Esophagus (tissue), 2 donors: Measurements from ENCODE around the gene CLDN9. TPM values are rescaled to one million over a fixed set of nuclear protein-coding genes. Genes with fewer than 3 reads are reported as not detected.

Experiments used
- H3K27ac ChIP-seq, 2 donors: one replicate each; pipeline ENCODE4 v1.5.1; 2013; ENCODE audit warnings: low read depth in 2 of 2, mild to moderate bottlenecking in 2 of 2, inconsistent platforms in 1 of 2, low read length in 1 of 2, moderate library complexity in 1 of 2
- H3K27me3 ChIP-seq, 2 donors: one replicate each; pipeline ENCODE4 v1.6.1; 2013; ENCODE audit warnings: low read length in 2 of 2, control low read depth in 1 of 2, mild to moderate bottlenecking in 1 of 2; ENCODE audit not compliant: insufficient read depth in 2 of 2, control insufficient read depth in 1 of 2
- H3K36me3 ChIP-seq, 2 donors: one replicate each; pipeline ENCODE4 v1.6.1; 2013; ENCODE audit warnings: low read length in 1 of 2; ENCODE audit not compliant: control insufficient read depth in 2 of 2, insufficient read depth in 2 of 2
- H3K4me1 ChIP-seq, 2 donors: one replicate each; pipeline ENCODE4 v1.6.1; 2013; ENCODE audit warnings: low read length in 1 of 2; ENCODE audit not compliant: control insufficient read depth in 2 of 2, insufficient read depth in 2 of 2
- H3K4me3 ChIP-seq, 2 donors: one replicate each; pipeline ENCODE4 v1.5.1; 2013; ENCODE audit warnings: low read length in 2 of 2, mild to moderate bottlenecking in 2 of 2, low read depth in 1 of 2, moderate library complexity in 1 of 2
- H3K9me3 ChIP-seq, 2 donors: one replicate each; pipeline ENCODE4 v1.6.1; 2013; ENCODE audit warnings: mild to moderate bottlenecking in 2 of 2, low read depth in 1 of 2, low read length in 1 of 2, moderate library complexity in 1 of 2; ENCODE audit not compliant: control insufficient read depth in 2 of 2, insufficient read depth in 1 of 2
- WGBS, 2 donors: extraction: QIAGEN DNeasy Blood & Tissue Kit; methylation state at CpG; one replicate each; pipeline ENCODE4 v1.1.7; 2013; 5-methylcytosine and 5-hydroxymethylcytosine counted together
- polyA plus RNA-seq, 2 donors: library from polyadenylated mRNA; stranded (reverse); fragments of 200-250 nt; gene quantifications; one replicate each; pipeline ENCODE4 v1.2.3, GENCODE V29; 2013
- donor health status: healthy with polysubstance abuse.
- donor health status: Bipolar disorder and iron deficiency.

The CLDN9 gene
- polyA plus RNA-seq, 2 donors = 0.02 TPM; not detected in 1

GRCh38 chr16:3038256-3038655 is 25.5 kb downstream of the CLDN9 start:
- 24 to 32% methylated on average over 11 of the region's 11 CpGs for WGBS, 2 donors
- H3K27me3 ChIP-seq = peaks cover 0 to 3% of the 10 kb centered on the region in 2 donors
- H3K9me3 ChIP-seq = no peaks in the 10 kb centered on the region
- no peaks in the 10 kb centered on the region for H3K36me3 ChIP-seq
- peak overlapping the region; percentile 23 to 92 for H3K27ac ChIP-seq
- H3K4me3 ChIP-seq = no peak overlapping the region
- H3K4me1 ChIP-seq = peaks cover 0 to 2% of the 10 kb centered on the region in 2 donors

- Histone ChIP-seq H3K4me3 (no peak overlapping the region), H3K9me3 (no peaks in the 10 kb centered on the region), H3K27ac (peak overlapping the region in 1 of 2 donors; percentile 92), H3K36me3 (no peaks in the 10 kb centered on the region), H3K27me3 (peaks cover 0 to 3% of the 10 kb centered on the region in 2 donors), H3K4me1 (peaks cover 0 to 2% of the 10 kb centered on the region in 2 donors)
- WGBS, 2 donors = 68 to 81% methylated on average over 5 of the region's 5 CpGs
Measured at GRCh38 chr16:3038896-3039295, 26.2 kb downstream of the CLDN9 start.

DNA sequence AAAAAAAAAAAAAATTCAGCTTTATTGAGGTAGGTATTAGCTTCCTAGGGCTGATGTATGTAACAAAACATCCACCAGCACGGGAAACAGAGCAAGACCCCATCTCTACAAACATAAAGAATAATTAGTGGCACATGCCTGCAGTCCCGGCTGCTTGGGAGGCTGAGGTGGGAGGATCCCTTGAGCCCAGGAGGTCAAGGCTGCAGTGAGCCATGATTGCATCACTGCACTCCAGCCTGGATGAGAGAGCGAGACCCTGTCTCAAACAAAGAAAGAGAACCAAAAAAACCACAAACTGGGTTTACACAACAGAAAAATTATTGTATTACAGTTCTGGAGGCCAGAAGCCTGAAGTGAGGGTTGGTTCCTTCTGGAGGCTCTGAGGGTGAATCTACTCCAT is 29.7 kb downstream of the CLDN9 start:
- no peak overlapping the region for H3K27ac ChIP-seq
- H3K4me3 ChIP-seq = no peak overlapping the region
- H3K9me3 ChIP-seq = no peaks in the 10 kb centered on the region
- WGBS, 2 donors = 83 to 84% methylated on average over 3 of the region's 3 CpGs
- H3K4me1 ChIP-seq = peaks cover 5 to 6% of the 10 kb centered on the region in 2 donors
- peaks cover 0 to 14% of the 10 kb centered on the region in 2 donors for H3K27me3 ChIP-seq
- no peaks in the 10 kb centered on the region for H3K36me3 ChIP-seq

DNA sequence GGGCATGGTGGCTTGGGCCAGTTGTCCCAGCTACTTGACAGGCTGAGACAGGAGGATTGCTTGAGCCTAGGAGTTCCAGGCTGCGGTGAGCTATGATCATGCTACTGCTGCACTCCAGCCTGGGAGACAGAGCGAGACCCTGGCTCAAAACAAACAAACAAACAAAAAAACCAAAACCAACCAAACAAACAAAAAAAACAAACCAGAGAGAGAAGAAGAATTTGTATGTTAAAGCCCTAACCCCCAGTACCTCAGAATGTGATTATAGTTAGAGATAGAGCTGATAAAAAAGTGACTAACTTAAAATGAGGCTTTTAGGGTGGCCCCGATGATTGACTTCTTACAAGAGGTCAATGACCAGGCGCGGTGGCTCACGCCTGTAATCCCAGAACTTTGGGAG is 32.0 kb downstream of the CLDN9 start:
- Histone ChIP-seq H3K36me3 (no peaks in the 10 kb centered on the region), H3K4me3 (no peak overlapping the region), H3K27me3 (peaks cover 0 to 20% of the 10 kb centered on the region in 2 donors), H3K27ac (no peak overlapping the region), H3K9me3 (no peaks in the 10 kb centered on the region), H3K4me1 (peaks cover 5 to 6% of the 10 kb centered on the region in 2 donors)
- 90 to 91% methylated on average over 6 of the region's 6 CpGs for WGBS, 2 donors

DNA sequence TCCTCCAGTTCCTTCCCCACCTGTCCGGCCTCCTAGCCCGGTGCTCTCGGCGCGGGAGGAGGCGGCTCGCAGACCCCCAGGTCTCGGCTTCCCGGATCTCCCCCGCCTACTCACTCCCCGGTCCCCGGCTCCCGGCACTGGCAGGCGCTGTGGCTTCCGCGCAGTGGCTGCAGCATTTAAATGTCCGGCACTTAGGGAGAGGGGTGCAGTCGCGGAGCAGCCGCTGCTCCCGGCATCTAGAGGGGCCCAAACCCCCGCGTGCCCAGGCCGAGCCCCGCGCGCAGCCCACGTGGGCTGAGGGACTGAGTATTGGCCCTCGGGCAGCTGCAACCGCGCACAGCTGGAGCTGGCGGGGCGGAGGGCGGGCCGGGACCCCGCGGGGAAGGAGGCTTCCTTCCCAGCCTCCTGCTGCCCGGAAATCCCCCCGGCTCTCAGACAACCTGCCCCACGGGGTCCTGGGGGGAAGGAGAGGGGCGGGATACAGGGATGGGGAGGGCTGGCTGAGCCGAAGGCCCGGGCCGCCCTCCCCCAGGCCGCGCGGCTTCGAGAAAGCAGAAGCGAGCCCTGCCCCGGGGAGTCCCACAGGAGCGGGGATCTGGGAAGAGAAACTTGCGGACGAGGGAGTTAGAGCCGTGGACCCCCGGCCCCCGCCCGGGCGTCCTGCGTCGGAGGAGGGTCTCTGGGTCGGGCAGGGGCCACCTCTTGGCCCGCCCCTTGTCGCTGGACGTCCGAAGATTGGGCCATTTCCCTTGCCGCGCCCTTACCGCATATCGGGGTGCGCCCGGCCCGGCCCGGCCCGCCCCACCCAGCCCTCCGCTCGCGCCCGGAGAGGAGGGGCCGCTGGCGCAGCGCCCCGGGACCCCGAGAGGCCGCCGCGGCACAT is 33.3 kb downstream of the CLDN9 start, which contains the start of gene MMP25:
TSS of gene MMP25 (plus strand) at position 804 of the 883 bp plus-strand sequence. CDS start 357 bp downstream, outside the sequence.
- Histone ChIP-seq H3K36me3 (no peaks in the 10 kb centered on the region), H3K4me3 (peak within 1 kb of the TSS; percentile 30 to 51), H3K27ac (no peak within 1 kb of the TSS), H3K9me3 (no peaks in the 10 kb centered on the region), H3K4me1 (peaks cover 5 to 6% of the 10 kb centered on the region in 2 donors), H3K27me3 (peaks cover 0 to 20% of the 10 kb centered on the region in 2 donors)
- 1 to 2% methylated on average over 47 to 86 of the region's 86 CpGs for WGBS, 2 donors

GRCh38 chr16:3046641-3047386 is 34.1 kb downstream of the CLDN9 start:
- WGBS, 2 donors = 1 to 2% methylated on average over 43 to 54 of the region's 54 CpGs
- no peaks in the 10 kb centered on the region for H3K36me3 ChIP-seq
- H3K9me3 ChIP-seq = no peaks in the 10 kb centered on the region
- H3K27me3 ChIP-seq = peaks cover 0 to 20% of the 10 kb centered on the region in 2 donors
- H3K4me1 ChIP-seq = peaks cover 5 to 6% of the 10 kb centered on the region in 2 donors
- H3K27ac ChIP-seq = no peak overlapping the region
- H3K4me3 ChIP-seq = peak overlapping the region; percentile 30 to 51

GRCh38 chr16:3047387-3047720 is 34.6 kb downstream of the CLDN9 start:
- 15 to 16% methylated on average over 13 of the region's 13 CpGs for WGBS, 2 donors
- Histone ChIP-seq H3K4me3 (no peak overlapping the region), H3K9me3 (no peaks in the 10 kb centered on the region), H3K27ac (no peak overlapping the region), H3K4me1 (peaks cover 5 to 6% of the 10 kb centered on the region in 2 donors), H3K27me3 (peaks cover 0 to 20% of the 10 kb centered on the region in 2 donors), H3K36me3 (no peaks in the 10 kb centered on the region)

DNA sequence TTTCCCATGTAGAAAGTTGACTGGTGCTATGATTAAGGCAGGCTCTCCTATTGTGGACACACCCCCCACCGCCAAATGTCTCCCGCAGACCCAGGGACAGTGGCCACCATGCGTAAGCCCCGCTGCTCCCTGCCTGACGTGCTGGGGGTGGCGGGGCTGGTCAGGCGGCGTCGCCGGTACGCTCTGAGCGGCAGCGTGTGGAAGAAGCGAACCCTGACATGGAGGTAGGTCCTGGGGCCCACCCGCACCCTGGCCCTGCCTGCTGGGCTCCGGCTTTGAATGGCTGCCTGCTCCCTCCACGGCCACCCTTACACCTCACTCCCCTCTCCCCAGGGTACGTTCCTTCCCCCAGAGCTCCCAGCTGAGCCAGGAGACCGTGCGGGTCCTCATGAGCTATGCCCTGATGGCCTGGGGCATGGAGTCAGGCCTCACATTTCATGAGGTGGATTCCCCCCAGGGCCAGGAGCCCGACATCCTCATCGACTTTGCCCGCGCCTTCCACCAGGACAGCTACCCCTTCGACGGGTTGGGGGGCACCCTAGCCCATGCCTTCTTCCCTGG is 37.3 kb downstream of the CLDN9 start:
- no peak overlapping the region for H3K4me3 ChIP-seq
- H3K36me3 ChIP-seq = peaks cover 0 to 5% of the 10 kb centered on the region in 2 donors
- no peak overlapping the region for H3K27ac ChIP-seq
- H3K9me3 ChIP-seq = no peaks in the 10 kb centered on the region
- WGBS, 2 donors = 79 to 86% methylated on average over 26 of the region's 26 CpGs
- peaks cover 6 to 7% of the 10 kb centered on the region in 2 donors for H3K4me1 ChIP-seq
- H3K27me3 ChIP-seq = peaks cover 0 to 14% of the 10 kb centered on the region in 2 donors

GRCh38 chr16:3050487-3050886 is 37.8 kb downstream of the CLDN9 start:
- Histone ChIP-seq H3K36me3 (peaks cover 0 to 5% of the 10 kb centered on the region in 2 donors), H3K9me3 (no peaks in the 10 kb centered on the region), H3K4me3 (no peak overlapping the region), H3K27me3 (peaks cover 0 to 13% of the 10 kb centered on the region in 2 donors), H3K27ac (no peak overlapping the region), H3K4me1 (peaks cover 4 to 7% of the 10 kb centered on the region in 2 donors)
- 74 to 86% methylated on average over 5 of the region's 5 CpGs for WGBS, 2 donors
